HG03571 (cell line): ENCODE measurements around the gene FAM78B.

Experiments used
- ATAC-seq: cut with Tn5 transposase; IDR thresholded peaks from one replicate; pipeline ENCODE4 v1.9.1; 2021; ENCODE audit not compliant: unreplicated experiment

The FAM78B gene

GRCh38 chr1:166121010-166121409 is 45.8 kb downstream of the FAM78B start:
- ATAC-seq: no peak

GRCh38 chr1:166120281-166120680 is 46.5 kb downstream of the FAM78B start:
- ATAC-seq: no peak

GRCh38 chr1:166119471-166119965 is 47.3 kb downstream of the FAM78B start:
- ATAC-seq: no peak

GRCh38 chr1:166117776-166118175 is 49.0 kb downstream of the FAM78B start:
- ATAC-seq: no peak

GRCh38 chr1:166116026-166116425 is 50.8 kb downstream of the FAM78B start:
- no peak for ATAC-seq

GRCh38 chr1:166114419-166114818 is 52.4 kb downstream of the FAM78B start:
- ATAC-seq: no peak

GRCh38 chr1:166113630-166114029 is 53.2 kb downstream of the FAM78B start:
- no peak for ATAC-seq

- no peak for ATAC-seq
These were observed 53.8 kb downstream of the FAM78B start for GRCh38 chr1:166113031-166113430.

GRCh38 chr1:166112425-166112824 is 54.4 kb downstream of the FAM78B start:
- no peak for ATAC-seq

- ATAC-seq: no peak
These were observed 55.4 kb downstream of the FAM78B start for GRCh38 chr1:166111430-166111829.

- no peak for ATAC-seq
These were observed 76.6 kb downstream of the FAM78B start for GRCh38 chr1:166090244-166090643.

- no peak for ATAC-seq
These were observed 77.0 kb downstream of the FAM78B start for GRCh38 chr1:166089804-166090203.

GRCh38 chr1:166088572-166088955 is 78.2 kb downstream of the FAM78B start:
- ATAC-seq: no peak

GRCh38 chr1:166087734-166088571 is 78.8 kb downstream of the FAM78B start:
- ATAC-seq: no peak

- ATAC-seq: no peak
These were observed 80.5 kb downstream of the FAM78B start for GRCh38 chr1:166086113-166086883.

- ATAC-seq: no peak
These were observed 82.2 kb downstream of the FAM78B start for GRCh38 chr1:166084613-166085012.

- no peak for ATAC-seq
These were observed 82.9 kb downstream of the FAM78B start for GRCh38 chr1:166083887-166084286.

- no peak for ATAC-seq
These were observed 84.2 kb downstream of the FAM78B start for GRCh38 chr1:166082601-166083000.

GRCh38 chr1:166080967-166081870 is 85.6 kb downstream of the FAM78B start:
- no peak for ATAC-seq

- no peak for ATAC-seq
These were observed 86.4 kb downstream of the FAM78B start for GRCh38 chr1:166080277-166080966.
